Spleen (tissue), 11 donors: ENCODE data around the gene KRTAP10-8. TPM values are rescaled to one million over a fixed set of nuclear protein-coding genes. Genes with fewer than 3 reads are reported as not detected.
"Not testable (repeated sequence)": the region's sequence is repeated elsewhere in the genome, so short reads cannot be mapped to it uniquely, and the experiment has no call there.

Source experiments
- DNase-seq: peaks from one replicate; pipeline ENCODE4 v3.0.0-alpha.2; 2020
- H3K27ac ChIP-seq, 8 donors: fragments of 200-600 bp; sonication (generic) in 7 of 8; 1 replicate in 4 of 8; 2 replicates in 4 of 8; pipeline versions ENCODE4 v1.5.0 to v1.8.0; 2016 to 2021; ENCODE audit warnings: inconsistent platforms in 4 of 8, mild to moderate bottlenecking in 4 of 8, moderate library complexity in 1 of 8
- H3K27me3 ChIP-seq, 7 donors: fragments of 200-600 bp; sonication (generic) in 6 of 7; replicated peaks in 1 of 7; 1 replicate in 4 of 7; 2 replicates in 3 of 7; pipeline versions ENCODE4 v1.5.0 to v1.8.0; 2016 to 2021; ENCODE audit warnings: inconsistent platforms in 3 of 7, mild to moderate bottlenecking in 1 of 7
- H3K36me3 ChIP-seq, 6 donors: fragments of 200-600 bp; sonication (generic) in 5 of 6; 1 replicate in 4 of 6; 2 replicates in 2 of 6; pipeline versions ENCODE4 v1.5.0 to v1.8.0; 2016 to 2021; ENCODE audit warnings: inconsistent platforms in 2 of 6
- H3K4me1 ChIP-seq, 6 donors: fragments of 200-600 bp; sonication (generic) in 5 of 6; 1 replicate in 3 of 6; 2 replicates in 3 of 6; pipeline versions ENCODE4 v1.5.0 to v1.8.0; 2016 to 2021; ENCODE audit warnings: inconsistent platforms in 3 of 6
- H3K4me3 ChIP-seq, 8 donors: fragments of 200-600 bp; sonication (generic) in 7 of 8; 1 replicate in 4 of 8; 2 replicates in 4 of 8; pipeline versions ENCODE4 v1.5.0 to v1.8.0; 2016 to 2021; ENCODE audit warnings: inconsistent platforms in 4 of 8, mild to moderate bottlenecking in 4 of 8, moderate library complexity in 2 of 8
- H3K9me3 ChIP-seq, 8 donors: fragments of 200-600 bp; sonication (generic) in 7 of 8; 1 replicate in 4 of 8; 2 replicates in 4 of 8; pipeline versions ENCODE4 v1.5.0 to v1.8.0; 2016 to 2021; ENCODE audit warnings: inconsistent platforms in 4 of 8
- CTCF ChIP-seq, 11 experiments: fragments of 200-600 bp in 7 of 11; fragments of 450-650 bp in 4 of 11; sonication (generic) in 4 of 11; IDR thresholded peaks in 8 of 11; conservative IDR thresholded peaks in 3 of 11; 1 replicate in 7 of 11; 2 replicates in 4 of 11; pipeline versions ENCODE4 v1.4.0 to v1.8.0; 2016 to 2021; ENCODE audit warnings: antibody characterized with exemption in 11 of 11, inconsistent platforms in 4 of 11, mild to moderate bottlenecking in 1 of 11
- POLR2A ChIP-seq, 3 donors: fragments of 450-650 bp; IDR thresholded peaks; one replicate each; pipeline ENCODE4 v1.5.1; 2017; ENCODE audit warnings: antibody characterized with exemption in 3 of 3, mild to moderate bottlenecking in 1 of 3
- POLR2AphosphoS5 ChIP-seq, 3 donors: sonication (generic); formaldehyde crosslinking; IDR thresholded peaks; one replicate each; pipeline ENCODE4 v1.5.1; 2017; ENCODE audit warnings: antibody characterized with exemption in 3 of 3
- WGBS, 5 donors: extraction: QIAGEN DNeasy Blood & Tissue Kit in 3 of 5; methylation state at CpG; one replicate each; pipeline versions ENCODE4 v1.1.5 to v1.1.7; 2013 to 2018; 5-methylcytosine and 5-hydroxymethylcytosine counted together
- intact Hi-C: fragments of 100-400 bp; cut with DNase I; formaldehyde crosslinking; loops from one replicate; pipeline ENCODE4 v1.15.0; 2023; ENCODE audit warnings: low total_unique reads
- polyA plus RNA-seq, 3 donors: library from polyadenylated mRNA; stranded (reverse); fragments of 200-250 nt; gene quantifications; one replicate each; pipeline ENCODE4 v1.2.1, GENCODE V29; 2013
- total RNA-seq, 7 donors: library from RNA; depleted of rRNA in 3 of 7; stranded (reverse); fragments of >200 nt in 3 of 7; fragmentation: NEBNext Ultra II Directional in 4 of 7; extraction: Animal tissue kit (Norgen Biotek cat#: 25700) in 4 of 7; gene quantifications; one replicate each; pipeline versions ENCODE4 v1.1.0 to v1.2.1, GENCODE V29; 2016 to 2021
- donor health status: healthy with polysubstance abuse.
- donor health status: DM: no; HTN: no; CAD: no; lungs with moderate emphysema.
- donor health status: DM: no; HTN: no; CAD: no.
- donor health status: Bipolar disorder and iron deficiency.
- donor health status: healthy.
- donor health status: DM: no; HTN: no; CAD: no.
- donor health status: DM: yes; HTN: yes; CAD: no.

The KRTAP10-8 gene
- total and polyA plus RNA-seq, 10 donors = not detected

- H3K36me3 ChIP-seq = no peaks in the 10 kb centered on the region
- no peak for TF ChIP-seq POLR2AphosphoS5 (IDR thresholded peaks at IDR 0.05)
- no peak for TF ChIP-seq POLR2A (IDR thresholded peaks at IDR 0.05)
- no peak for TF ChIP-seq CTCF (IDR thresholded peaks at IDR 0.05 in 8 of 11, conservative IDR thresholded peaks at IDR 0.05 in 3 of 11)
- peaks cover 0 to 24% (median 0%) of the 10 kb centered on the region in 7 donors for H3K27me3 ChIP-seq
- no peak overlapping the region for H3K27ac ChIP-seq
- peak; percentile 17 for DNase-seq
- H3K4me1 ChIP-seq = peaks cover 0 to 10% (median 4%) of the 10 kb centered on the region in 6 donors
- 84 to 93% (median 89%) methylated on average over 8 to 10 of the region's 10 CpGs for WGBS, 5 donors
- H3K4me3 ChIP-seq = no peak overlapping the region
- intact Hi-C loops = no loop called here
- peaks cover 3 to 47% (median 26%) of the 10 kb centered on the region in 8 donors for H3K9me3 ChIP-seq
These were observed 35.9 kb upstream of the KRTAP10-8 start for GRCh38 chr21:44576025-44576420.

- Histone ChIP-seq H3K27ac (no peak overlapping the region), H3K36me3 (no peaks in the 10 kb centered on the region), H3K4me3 (no peak overlapping the region), H3K4me1 (peaks cover 0 to 10% (median 4%) of the 10 kb centered on the region in 6 donors), H3K27me3 (peaks cover 0 to 19% (median 0%) of the 10 kb centered on the region in 7 donors), H3K9me3 (peaks cover 3 to 54% (median 38%) of the 10 kb centered on the region in 8 donors)
- 91 to 95% (median 94%) methylated on average over 13 to 17 of the region's 17 CpGs for WGBS, 5 donors
- peak; percentile 41 for DNase-seq
- TF ChIP-seq CTCF (IDR thresholded peaks at IDR 0.05 in 8 of 11, conservative IDR thresholded peaks at IDR 0.05 in 3 of 11) = no peak
- intact Hi-C loops = no loop called here
These were observed 33.4 kb upstream of the KRTAP10-8 start for GRCh38 chr21:44578371-44579055.

- Histone ChIP-seq H3K27ac (no peak overlapping the region), H3K36me3 (no peaks in the 10 kb centered on the region), H3K27me3 (peaks cover 0 to 15% (median 0%) of the 10 kb centered on the region in 7 donors), H3K9me3 (peaks cover 3 to 54% (median 38%) of the 10 kb centered on the region in 8 donors), H3K4me3 (no peak overlapping the region), H3K4me1 (peaks cover 0 to 9% (median 4%) of the 10 kb centered on the region in 6 donors)
- TF ChIP-seq CTCF (IDR thresholded peaks at IDR 0.05 in 8 of 11, conservative IDR thresholded peaks at IDR 0.05 in 3 of 11) (no peak), POLR2AphosphoS5 (IDR thresholded peaks at IDR 0.05) (no peak), POLR2A (IDR thresholded peaks at IDR 0.05) (no peak)
- intact Hi-C loops = no loop called here
- DNase-seq = peak; percentile 41
- WGBS, 5 donors = 78 to 84% (median 80%) methylated on average over 16 to 22 of the region's 22 CpGs
These were observed 32.6 kb upstream of the KRTAP10-8 start for GRCh38 chr21:44579056-44579832.

GRCh38 chr21:44579833-44580144 lies 32.1 kb upstream of the KRTAP10-8 start:
- intact Hi-C loops = no loop called here
- TF ChIP-seq CTCF (IDR thresholded peaks at IDR 0.05 in 8 of 11, conservative IDR thresholded peaks at IDR 0.05 in 3 of 11) (no peak), POLR2A (IDR thresholded peaks at IDR 0.05) (no peak), POLR2AphosphoS5 (IDR thresholded peaks at IDR 0.05) (no peak)
- Histone ChIP-seq H3K4me1 (peaks cover 0 to 4% (median under 1%) of the 10 kb centered on the region in 6 donors), H3K27me3 (peaks cover 0 to 14% (median 0%) of the 10 kb centered on the region in 7 donors), H3K9me3 (peaks cover 3 to 54% (median 38%) of the 10 kb centered on the region in 8 donors), H3K4me3 (no peak overlapping the region), H3K27ac (no peak overlapping the region), H3K36me3 (no peaks in the 10 kb centered on the region)
- DNase-seq = peak; percentile 28
- 68 to 79% (median 74%) methylated on average over 7 of the region's 7 CpGs for WGBS, 5 donors

GRCh38 chr21:44580231-44580821 lies 31.6 kb upstream of the KRTAP10-8 start, which contains the start of gene KRTAP10-5:
Gene KRTAP10-5, minus strand, starts transcription at chr21:44580604. Its CDS starts 26 bp downstream, at chr21:44580578.
- H3K4me3 ChIP-seq, H3K36me3 ChIP-seq, H3K4me1 ChIP-seq, intact Hi-C loops: not testable (repeated sequence)
- H3K27ac ChIP-seq = peak within 1 kb of the TSS in 5 of 8 donors; percentile 5 to 57 (median 46)
- peaks cover 0 to 14% (median 0%) of the 10 kb centered on the region in 7 donors for H3K27me3 ChIP-seq
- DNase-seq = peak; percentile 57
- H3K9me3 ChIP-seq = peaks cover 3 to 54% (median 38%) of the 10 kb centered on the region in 8 donors
- WGBS, 5 donors = 51 to 73% (median 64%) methylated on average over 13 to 19 of the region's 19 CpGs
